Kidney epithelial cell (primary cell): ENCODE measurements around the gene LIG4. TPM values are rescaled to one million over a fixed set of nuclear protein-coding genes. Genes with fewer than 3 reads are reported as not detected.
A peak's percentile ranks its signal among the peaks of the same experiment; 100 is the strongest.

Source experiments
- DNase-seq: peaks from one replicate; pipeline ENCODE4 v3.0.0-alpha.2; 2010; ENCODE audit warnings: low read depth
- H3K27me3 ChIP-seq: 2 replicates; pipeline ENCODE4 v1.6.0; 2011; ENCODE audit warnings: low read length; ENCODE audit not compliant: control insufficient read depth, insufficient read depth
- H3K36me3 ChIP-seq: 2 replicates; pipeline ENCODE4 v1.5.1; 2011; ENCODE audit warnings: low read length; ENCODE audit not compliant: control insufficient read depth, insufficient read depth
- H3K4me3 ChIP-seq: 2 replicates; pipeline ENCODE4 v1.5.1; 2011; ENCODE audit warnings: low read depth, mild to moderate bottlenecking, control low read depth, low read length
- total RNA-seq: library from RNA; depleted of rRNA; stranded (reverse); fragments of >200 nt; gene quantifications from 2 replicates; pipeline ENCODE4 v1.2.3, GENCODE V29; 2015
- TF ChIP-seq, protein P1 (sequence below): IDR thresholded peaks from 2 replicates; pipeline ENCODE4 v1.5.1; 2011; ENCODE audit warnings: mild to moderate bottlenecking, moderate library complexity, low read length, control low read depth, inconsistent platforms; ENCODE audit not compliant: insufficient read depth, poor library complexity, severe bottlenecking

The LIG4 gene
- total RNA-seq, 1 donor from 2014 or later, result 17.3 TPM

DNA sequence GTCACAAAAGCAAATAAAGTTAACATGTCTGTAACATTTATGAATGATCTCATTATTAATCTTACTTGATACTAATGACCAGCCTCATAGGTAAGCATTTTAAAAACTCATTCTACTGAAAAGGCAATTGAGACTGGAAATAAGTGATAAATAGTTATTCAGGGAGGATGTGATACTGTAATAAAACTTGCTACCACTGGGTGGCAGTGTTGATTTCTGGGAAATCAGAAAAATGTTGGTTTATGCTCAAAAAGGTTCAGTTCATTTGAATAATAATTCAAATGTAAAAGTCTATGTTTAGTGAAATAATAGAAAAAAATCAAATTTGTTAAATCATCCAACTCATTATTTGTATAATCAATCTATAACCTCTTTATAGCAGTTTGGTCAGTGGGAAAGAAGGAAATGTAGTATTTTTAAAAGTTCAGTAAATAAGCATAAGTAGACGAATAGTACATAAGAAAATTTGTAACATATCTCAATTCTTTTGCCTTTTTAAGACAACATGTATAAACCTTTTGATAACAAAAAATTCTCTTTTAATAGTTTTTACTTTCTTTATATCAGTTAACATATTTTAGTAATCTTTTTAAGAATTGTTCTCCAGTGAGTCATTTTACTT, 12.4 kb upstream of the LIG4 start:
- no peak overlapping the region for H3K4me3 ChIP-seq
- H3K36me3 ChIP-seq, result no peaks in the 10 kb centered on the region
- no peak for DNase-seq
- TF ChIP-seq, protein P1, sequence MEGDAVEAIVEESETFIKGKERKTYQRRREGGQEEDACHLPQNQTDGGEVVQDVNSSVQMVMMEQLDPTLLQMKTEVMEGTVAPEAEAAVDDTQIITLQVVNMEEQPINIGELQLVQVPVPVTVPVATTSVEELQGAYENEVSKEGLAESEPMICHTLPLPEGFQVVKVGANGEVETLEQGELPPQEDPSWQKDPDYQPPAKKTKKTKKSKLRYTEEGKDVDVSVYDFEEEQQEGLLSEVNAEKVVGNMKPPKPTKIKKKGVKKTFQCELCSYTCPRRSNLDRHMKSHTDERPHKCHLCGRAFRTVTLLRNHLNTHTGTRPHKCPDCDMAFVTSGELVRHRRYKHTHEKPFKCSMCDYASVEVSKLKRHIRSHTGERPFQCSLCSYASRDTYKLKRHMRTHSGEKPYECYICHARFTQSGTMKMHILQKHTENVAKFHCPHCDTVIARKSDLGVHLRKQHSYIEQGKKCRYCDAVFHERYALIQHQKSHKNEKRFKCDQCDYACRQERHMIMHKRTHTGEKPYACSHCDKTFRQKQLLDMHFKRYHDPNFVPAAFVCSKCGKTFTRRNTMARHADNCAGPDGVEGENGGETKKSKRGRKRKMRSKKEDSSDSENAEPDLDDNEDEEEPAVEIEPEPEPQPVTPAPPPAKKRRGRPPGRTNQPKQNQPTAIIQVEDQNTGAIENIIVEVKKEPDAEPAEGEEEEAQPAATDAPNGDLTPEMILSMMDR, result peak; percentile 70
- no peaks in the 10 kb centered on the region for H3K27me3 ChIP-seq

DNA sequence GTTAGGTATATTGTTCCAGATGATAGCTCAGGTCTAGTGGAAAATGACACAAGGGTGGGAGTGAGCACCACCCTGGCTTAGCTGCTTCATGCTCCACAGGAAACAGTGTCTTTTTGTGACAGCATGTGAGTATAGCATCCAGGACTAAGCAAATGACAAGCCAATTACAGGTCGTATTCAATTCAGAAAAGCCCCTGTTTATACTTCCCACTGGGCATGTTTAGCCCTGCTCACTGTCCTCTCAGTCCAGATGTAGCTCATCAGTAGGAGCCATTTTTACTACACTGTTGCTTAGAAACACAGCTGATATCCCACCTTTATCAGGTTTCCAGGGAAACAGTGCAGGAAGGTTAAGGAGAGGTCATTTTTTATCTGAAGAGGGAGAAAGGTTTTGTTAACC, 10.8 kb upstream of the LIG4 start:
- Histone ChIP-seq H3K36me3 (no peaks in the 10 kb centered on the region), H3K27me3 (no peaks in the 10 kb centered on the region), H3K4me3 (no peak overlapping the region)
- TF ChIP-seq, protein P1, result no peak
- DNase-seq, result no peak

DNA sequence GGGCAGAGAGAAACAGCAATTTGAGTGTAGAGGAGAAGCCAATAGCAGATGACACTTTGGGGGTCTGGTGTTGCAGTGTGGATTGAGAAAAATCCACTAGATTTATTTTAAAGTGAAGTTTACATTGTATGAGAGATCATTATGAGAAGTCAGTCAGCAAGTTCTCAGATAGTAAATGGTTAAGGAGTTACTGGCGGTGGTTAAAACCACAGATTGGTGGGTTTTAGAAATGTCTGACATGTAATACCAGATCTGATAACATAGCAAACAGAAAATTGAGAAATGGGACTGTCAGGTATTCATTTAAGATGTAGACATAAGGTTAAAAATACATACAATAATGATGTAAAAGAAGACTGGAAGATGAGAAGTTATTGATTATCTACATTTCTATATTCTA, 10.1 kb upstream of the LIG4 start:
- Histone ChIP-seq H3K4me3 (no peak overlapping the region), H3K36me3 (no peaks in the 10 kb centered on the region), H3K27me3 (no peaks in the 10 kb centered on the region)
- no peak for DNase-seq
- TF ChIP-seq, protein P1, result no peak

DNA sequence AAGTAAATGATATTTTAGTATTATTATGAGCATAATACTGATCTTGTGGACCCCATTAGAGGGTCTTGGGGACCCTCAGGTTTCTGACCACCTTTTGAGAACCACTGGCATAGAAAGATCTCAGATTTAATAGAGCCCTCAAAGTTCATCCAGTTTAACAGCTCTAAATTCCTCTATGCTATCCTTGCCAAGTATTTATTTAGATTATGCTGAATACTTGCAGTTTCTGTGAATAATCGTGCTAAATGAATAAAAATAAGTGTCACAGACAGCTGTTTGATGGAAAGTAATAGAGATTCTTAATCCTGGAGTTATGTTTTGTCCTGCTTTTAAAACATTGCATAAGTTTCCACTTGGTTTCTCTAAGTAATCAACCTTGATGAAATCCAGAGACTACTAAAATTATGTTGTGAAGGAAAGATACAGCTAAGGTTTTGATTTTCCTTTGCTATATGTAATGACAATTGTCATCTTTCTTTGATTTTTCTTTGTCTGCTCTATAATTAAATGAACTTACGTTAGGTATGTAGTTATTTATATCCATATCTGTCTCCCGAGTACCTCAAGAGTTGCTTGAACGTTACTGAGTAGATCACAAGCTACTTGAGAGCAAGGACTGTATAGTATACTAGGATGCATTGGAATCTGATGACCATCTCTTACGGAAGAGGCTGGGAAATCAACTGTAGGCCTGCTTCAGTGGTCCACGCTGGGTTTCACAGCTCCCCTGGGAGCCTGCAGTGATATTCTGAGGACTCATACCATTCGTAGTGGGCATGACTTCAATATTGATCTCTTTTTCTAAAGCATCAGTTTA, 8.6 kb upstream of the LIG4 start:
- H3K4me3 ChIP-seq, result no peak overlapping the region
- TF ChIP-seq, protein P1, result no peak
- no peak for DNase-seq

DNA sequence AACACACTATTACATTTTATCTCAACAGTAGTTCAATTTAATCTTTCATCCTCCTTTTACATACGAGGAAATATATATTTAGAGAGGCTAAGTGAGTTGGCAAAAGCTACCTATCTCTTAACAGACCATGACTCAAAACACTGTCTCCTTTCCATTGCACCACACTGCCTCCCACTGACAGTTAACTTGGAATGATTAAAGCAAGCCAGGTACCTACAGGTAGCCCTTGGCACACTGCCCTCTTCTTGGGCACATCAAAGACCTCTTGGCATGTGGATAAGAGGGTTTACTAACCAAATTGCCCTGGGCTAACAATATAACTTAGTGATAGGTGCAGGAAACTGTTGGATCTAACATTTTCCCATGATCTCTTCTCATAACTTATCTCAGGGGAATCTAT, 4.7 kb upstream of the LIG4 start:
- Histone ChIP-seq H3K36me3 (no peaks in the 10 kb centered on the region), H3K27me3 (no peaks in the 10 kb centered on the region), H3K4me3 (no peak overlapping the region)
- TF ChIP-seq, protein P1, result peak; percentile 12
- no peak for DNase-seq

More for the DNA sequence above, 8.6 kb upstream of the LIG4 start:
- H3K27me3 ChIP-seq, result no peaks in the 10 kb centered on the region
- H3K36me3 ChIP-seq, result no peaks in the 10 kb centered on the region
